Erythroblast (primary cell): ENCODE data around the gene CDK6.

ENCODE experiments used
- DNase-seq, 2 experiments: peaks; one replicate each; lab custom pipeline; 2025; lab: John Stamatoyannopoulos, UW
- GATA1 ChIP-seq: IDR thresholded peaks from 2 replicates; pipeline ENCODE4 v1.6.1; 2011; ENCODE audit warnings: low read depth, mild to moderate bottlenecking, control low read depth, low read length, moderate library complexity
- POLR2A ChIP-seq: IDR thresholded peaks from 2 replicates; pipeline ENCODE4 v1.6.1; 2011; ENCODE audit warnings: mild to moderate bottlenecking, low read length

The CDK6 gene

GRCh38 chr7:92645114-92646061 lies 191.0 kb downstream of the CDK6 start:
- TF ChIP-seq POLR2A: peak; percentile 37
- TF ChIP-seq GATA1: no peak
- DNase-seq: peak; percentile 33 to 62

DNA sequence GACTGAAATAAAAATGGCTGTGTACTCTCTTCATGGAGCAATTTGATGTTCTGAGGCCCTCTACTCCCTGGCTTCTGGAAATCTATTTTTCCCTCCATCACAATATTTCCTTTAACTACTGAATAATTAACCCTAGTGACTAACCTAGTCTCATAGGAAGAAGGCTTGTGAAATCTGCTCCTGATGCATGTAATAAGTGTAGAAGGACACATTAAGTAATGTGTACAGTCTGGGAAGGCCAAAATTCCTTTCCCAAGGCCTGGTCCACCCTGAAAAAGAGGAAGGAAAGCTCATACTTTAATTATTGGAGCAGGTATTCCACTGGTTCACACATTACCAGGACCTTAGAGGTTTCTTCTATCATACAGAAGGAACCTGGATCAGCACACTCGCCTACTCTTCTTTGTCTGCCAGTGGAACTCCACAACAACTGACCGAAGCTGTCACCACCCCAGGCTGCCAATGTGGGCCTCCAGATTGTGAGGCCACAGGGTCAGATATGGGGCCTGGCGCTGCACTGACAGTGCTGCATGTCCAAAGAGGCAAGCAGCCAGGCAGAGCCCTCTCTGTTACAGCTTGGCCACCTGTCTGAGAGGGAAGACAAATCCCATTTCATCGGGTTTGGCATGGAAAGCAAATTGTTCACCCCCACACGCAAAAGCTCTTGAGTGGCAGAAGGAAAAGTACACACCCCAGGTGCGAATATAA lies 191.8 kb downstream of the CDK6 start:
- TF ChIP-seq POLR2A (no peak), GATA1 (no peak)
- peak; percentile 66 to 89 for DNase-seq

DNA sequence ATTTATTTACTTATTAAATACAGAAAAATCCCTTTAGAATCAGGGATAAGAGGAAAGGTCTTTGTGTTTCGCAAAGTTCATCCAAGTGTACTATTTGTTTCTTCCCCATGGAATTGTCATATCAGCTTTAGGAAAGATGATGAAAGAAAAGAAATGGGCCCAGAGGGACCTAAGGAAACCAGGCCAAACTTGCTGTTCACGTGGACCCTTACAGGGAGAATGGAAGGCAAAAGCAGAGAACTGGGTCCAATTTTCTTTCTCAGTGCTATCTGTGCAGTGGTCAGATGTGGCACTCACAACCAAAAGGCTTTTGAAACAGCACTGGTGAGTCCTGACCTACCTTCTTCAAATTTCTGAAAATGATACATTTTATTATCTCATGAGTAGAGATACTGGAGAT lies 192.6 kb downstream of the CDK6 start:
- DNase-seq: no peak
- TF ChIP-seq POLR2A (no peak), GATA1 (no peak)

GRCh38 chr7:92641921-92642511 lies 194.4 kb downstream of the CDK6 start:
- TF ChIP-seq POLR2A (no peak), GATA1 (no peak)
- DNase-seq: peak; percentile 15 to 32

DNA sequence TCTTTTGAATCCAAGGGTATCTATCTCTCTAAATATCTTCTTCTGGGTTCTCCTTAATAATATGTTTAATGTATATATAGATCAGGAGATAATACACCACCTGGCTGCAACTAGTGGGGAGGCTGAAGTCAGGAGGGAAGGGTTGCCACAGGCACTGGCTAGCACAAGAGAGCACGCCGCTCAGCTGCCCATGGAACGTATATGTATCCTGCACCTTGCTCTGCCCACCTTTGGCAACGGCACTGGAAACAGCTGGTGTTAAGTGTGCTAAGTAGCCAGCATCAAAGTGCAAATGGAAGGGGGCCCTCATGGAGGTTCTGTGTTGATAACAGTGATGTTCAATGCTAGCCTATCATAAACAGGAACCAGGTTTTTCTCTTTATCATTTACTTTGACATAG lies 196.4 kb downstream of the CDK6 start:
- TF ChIP-seq GATA1: no peak
- no peak for DNase-seq

GRCh38 chr7:92639213-92639896 lies 197.0 kb downstream of the CDK6 start:
- TF ChIP-seq GATA1: no peak
- TF ChIP-seq POLR2A: peak; percentile 13

GRCh38 chr7:92636018-92636560 lies 200.3 kb downstream of the CDK6 start:
- TF ChIP-seq GATA1: no peak
- TF ChIP-seq POLR2A: no peak
- DNase-seq: no peak

More at GRCh38 chr7:92639213-92639896, 197.0 kb downstream of the CDK6 start:
- no peak for DNase-seq

DNA sequence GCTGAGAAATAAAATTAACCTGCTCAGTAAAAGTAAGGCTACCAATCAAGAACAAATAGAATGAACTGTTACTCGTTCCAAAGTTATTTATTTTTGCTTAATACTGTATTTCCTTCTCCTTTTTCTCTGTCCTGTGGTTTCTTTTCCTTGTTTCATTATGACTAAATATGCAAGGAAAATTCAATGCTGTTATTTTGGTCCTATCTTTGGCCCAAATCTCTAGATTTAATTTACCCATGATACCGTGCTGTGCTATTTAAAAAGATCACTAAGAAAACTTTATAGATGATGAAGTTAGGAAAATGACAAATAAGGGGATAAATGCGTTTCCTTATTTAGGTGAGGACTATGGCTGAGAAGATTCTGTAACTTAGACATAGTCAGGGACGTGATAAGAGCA lies 200.8 kb downstream of the CDK6 start:
- TF ChIP-seq POLR2A: no peak
- no peak for TF ChIP-seq GATA1
- DNase-seq: no peak

- peak in 1 of 2 experiments; percentile 30 for DNase-seq
- TF ChIP-seq GATA1 (no peak), POLR2A (no peak)
Observed at GRCh38 chr7:92634924-92635519, 201.4 kb downstream of the CDK6 start.

DNA sequence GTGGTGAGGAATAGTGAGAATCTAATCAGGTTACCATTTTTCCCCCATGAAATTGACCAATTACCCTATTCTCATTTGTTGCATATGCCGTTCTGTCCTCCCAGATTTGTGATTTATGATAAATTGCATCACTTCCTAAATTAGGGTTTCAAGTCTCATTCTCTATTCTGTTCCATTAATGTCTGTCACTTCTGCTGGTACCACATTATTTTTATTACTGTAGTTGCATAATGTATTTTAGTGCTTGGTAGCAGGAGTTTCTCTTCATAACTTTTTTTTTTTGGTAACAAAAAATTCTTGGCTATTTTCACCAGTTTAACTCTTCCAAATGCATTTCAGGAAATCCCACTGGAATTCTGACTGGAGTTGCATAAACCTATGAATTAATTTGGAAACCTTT lies 202.2 kb downstream of the CDK6 start:
- no peak for TF ChIP-seq GATA1
- TF ChIP-seq POLR2A: no peak
- DNase-seq: no peak

GRCh38 chr7:92633211-92633906 lies 203.0 kb downstream of the CDK6 start:
- peak; percentile 11 to 17 for DNase-seq
- no peak for TF ChIP-seq GATA1
- TF ChIP-seq POLR2A: no peak

- TF ChIP-seq GATA1 (no peak), POLR2A (no peak)
- DNase-seq: no peak
Observed at GRCh38 chr7:92632791-92633190, 203.6 kb downstream of the CDK6 start.
